H1 (cell line): ENCODE results near the gene KIAA0930. TPM values are rescaled to one million over a fixed set of nuclear protein-coding genes. Genes with fewer than 3 reads are reported as not detected.

Source experiments
- CTCF ChIA-PET: fragments of 300-600 bp; sonication (Branson Sonifier 250); formaldehyde crosslinking; loops from one replicate; lab custom pipeline; 2021; ENCODE audit not compliant: partially characterized antibody; lab: Charles Lee
- POLR2A ChIA-PET: fragments of 300-600 bp; sonication (Branson Sonifier 250); formaldehyde crosslinking; loops from one replicate; lab custom pipeline; 2021; ENCODE audit warnings: inconsistent platforms; ENCODE audit not compliant: partially characterized antibody; lab: Charles Lee
- DNase-seq, 2 experiments: peaks; one replicate each; pipeline versions ENCODE4 v3.0.0 to v3.0.0-alpha.2; 2010 to 2022; ENCODE audit warnings: low spot score in 2 of 2, low read depth in 1 of 2, mixed read lengths in 1 of 2
- FAIRE-seq: peaks from 2 replicates; lab custom pipeline; 2011; peaks lifted over from hg19 to GRCh38; lab: Jason Lieb, UNC
- H2AFZ ChIP-seq: 2 replicates; pipeline ENCODE4 v1.8.1; 2012; ENCODE audit warnings: low read length, inconsistent platforms
- H2AK5ac ChIP-seq: 2 replicates; pipeline ENCODE4 v1.6.1; 2013; ENCODE audit warnings: low read depth, low read length
- H2BK120ac ChIP-seq: replicated peaks from 2 replicates; pipeline ENCODE3; 2013; ENCODE audit warnings: low read depth, low read length, inconsistent platforms
- H2BK12ac ChIP-seq: 2 replicates; pipeline ENCODE4 v1.6.1; 2013; ENCODE audit warnings: low read depth, low read length
- H2BK15ac ChIP-seq: 2 replicates; pipeline ENCODE4 v1.6.1; 2013; ENCODE audit warnings: low read length
- H2BK20ac ChIP-seq: 2 replicates; pipeline ENCODE4 v1.6.1; 2013; ENCODE audit warnings: low read length
- H2BK5ac ChIP-seq: 2 replicates; pipeline ENCODE4 v1.6.1; 2013; ENCODE audit warnings: low read depth, low read length
- H3K14ac ChIP-seq: 2 replicates; pipeline ENCODE4 v1.6.1; 2013; ENCODE audit warnings: inconsistent platforms; ENCODE audit not compliant: insufficient read length
- H3K18ac ChIP-seq: 2 replicates; pipeline ENCODE4 v1.6.1; 2013; ENCODE audit warnings: low read length; ENCODE audit errors: extremely low read depth
- H3K23ac ChIP-seq: 2 replicates; pipeline ENCODE4 v1.6.1; 2013; ENCODE audit warnings: inconsistent platforms; ENCODE audit not compliant: insufficient read length
- H3K23me2 ChIP-seq: 2 replicates; pipeline ENCODE4 v1.6.1; 2013; ENCODE audit warnings: low read depth, low read length
- H3K27ac ChIP-seq: 2 replicates; pipeline ENCODE4 v1.6.1; 2011; ENCODE audit warnings: low read depth, low read length, inconsistent platforms
- H3K27me3 ChIP-seq, 4 experiments: replicated peaks in 1 of 4; 1 replicate in 1 of 4; 2 replicates in 3 of 4; pipeline versions ENCODE4 v1.6.1 to v1.8.1; 2011 to 2013; ENCODE audit warnings: low read length in 3 of 4, mild to moderate bottlenecking in 3 of 4, inconsistent platforms in 2 of 4, mixed read lengths in 2 of 4, moderate library complexity in 1 of 4; ENCODE audit not compliant: control insufficient read depth in 3 of 4, insufficient read depth in 3 of 4; ENCODE audit errors: extremely low read depth in 1 of 4
- H3K36me3 ChIP-seq, 4 experiments: 2 replicates each; pipeline versions ENCODE4 v1.6.1 to v1.8.1; 2011 to 2013; ENCODE audit warnings: mild to moderate bottlenecking in 4 of 4, low read length in 3 of 4, moderate library complexity in 2 of 4, control low read depth in 1 of 4, inconsistent platforms in 1 of 4; ENCODE audit not compliant: insufficient read depth in 4 of 4, control insufficient read depth in 2 of 4
- H3K4ac ChIP-seq: replicated peaks from 2 replicates; pipeline ENCODE3; 2013; ENCODE audit warnings: low read length, low read depth, mixed read lengths, inconsistent platforms; ENCODE audit not compliant: insufficient read length
- H3K4me1 ChIP-seq, 4 experiments: replicated peaks in 1 of 4; 1 replicate in 1 of 4; 2 replicates in 3 of 4; pipeline versions ENCODE4 v1.6.1 to v1.8.1; 2011 to 2013; ENCODE audit warnings: low read length in 3 of 4, inconsistent platforms in 2 of 4, mixed read lengths in 1 of 4; ENCODE audit not compliant: insufficient read depth in 4 of 4, control insufficient read depth in 3 of 4
- H3K4me2 ChIP-seq, 2 experiments: 2 replicates each; pipeline versions ENCODE4 v1.6.1 to v1.8.1; 2011 to 2013; ENCODE audit warnings: low read depth in 2 of 2, low read length in 2 of 2, control low read depth in 1 of 2, inconsistent platforms in 1 of 2, mild to moderate bottlenecking in 1 of 2; ENCODE audit not compliant: insufficient read depth in 1 of 2
- H3K4me3 ChIP-seq, 4 experiments: fragments of 200-600, 300-600 bp in 1 of 4; sonication (generic), shearing (Covaris generic), sonication (Bioruptor Twin) in 1 of 4; 2 replicates each; pipeline versions ENCODE4 v1.5.1 to v1.8.1; 2011 to 2016; ENCODE audit warnings: low read length in 4 of 4, low read depth in 3 of 4, control low read depth in 2 of 4, inconsistent platforms in 2 of 4, mild to moderate bottlenecking in 2 of 4, mixed read lengths in 1 of 4, moderate library complexity in 1 of 4; ENCODE audit not compliant: insufficient read depth in 2 of 4; ENCODE audit errors: extremely low read depth in 1 of 4
- H3K56ac ChIP-seq: replicated peaks from 2 replicates; pipeline ENCODE3; 2013; ENCODE audit warnings: low read depth, mild to moderate bottlenecking, mixed read lengths, low read length, inconsistent platforms; ENCODE audit not compliant: insufficient read length
- H3K79me1 ChIP-seq: 2 replicates; pipeline ENCODE4 v1.6.1; 2013; ENCODE audit warnings: low read depth, low read length, control low read depth
- H3K79me2 ChIP-seq, 2 experiments: 2 replicates each; pipeline versions ENCODE4 v1.6.1 to v1.8.1; 2012 to 2013; ENCODE audit warnings: low read length in 2 of 2, mild to moderate bottlenecking in 2 of 2, inconsistent platforms in 1 of 2; ENCODE audit not compliant: insufficient read depth in 2 of 2, control insufficient read depth in 1 of 2
- H3K9ac ChIP-seq, 4 experiments: replicated peaks in 1 of 4; 1 replicate in 1 of 4; 2 replicates in 3 of 4; pipeline versions ENCODE4 v1.6.1 to v1.8.1; 2011 to 2013; ENCODE audit warnings: low read depth in 3 of 4, low read length in 3 of 4, control low read depth in 2 of 4, mild to moderate bottlenecking in 2 of 4, moderate library complexity in 2 of 4, inconsistent platforms in 1 of 4; ENCODE audit errors: extremely low read depth in 1 of 4
- H3K9me3 ChIP-seq, 2 experiments: 2 replicates each; pipeline versions ENCODE4 v1.6.1 to v1.8.1; 2012 to 2013; ENCODE audit warnings: mild to moderate bottlenecking in 2 of 2, moderate library complexity in 2 of 2, control low read depth in 1 of 2, inconsistent platforms in 1 of 2, low read depth in 1 of 2, low read length in 1 of 2, mixed read lengths in 1 of 2; ENCODE audit not compliant: insufficient read depth in 2 of 2
- H4K20me1 ChIP-seq, 2 experiments: replicated peaks in 1 of 2; 2 replicates each; pipeline versions ENCODE3 to v1.8.1; 2011 to 2013; ENCODE audit warnings: inconsistent platforms in 2 of 2, low read length in 2 of 2, mild to moderate bottlenecking in 1 of 2; ENCODE audit not compliant: insufficient read depth in 2 of 2, control insufficient read depth in 1 of 2
- H4K5ac ChIP-seq: 2 replicates; pipeline ENCODE4 v1.6.1; 2013; ENCODE audit warnings: low read length, low read depth, mixed read lengths, inconsistent platforms; ENCODE audit not compliant: insufficient read length
- H4K8ac ChIP-seq: 2 replicates; pipeline ENCODE4 v1.8.0; 2013; ENCODE audit warnings: mild to moderate bottlenecking, moderate library complexity, low read length, inconsistent platforms; ENCODE audit not compliant: insufficient read depth; ENCODE audit errors: extremely low read depth
- H4K91ac ChIP-seq: replicated peaks from 2 replicates; pipeline ENCODE3; 2013; ENCODE audit warnings: low read length, mixed read lengths, inconsistent platforms; ENCODE audit not compliant: insufficient read length
- EGR1 ChIP-seq: IDR thresholded peaks from 2 replicates; pipeline ENCODE4 v1.6.1; 2011; ENCODE audit warnings: low read depth, low read length, borderline replicate concordance
- NANOG ChIP-seq: IDR thresholded peaks from 2 replicates; pipeline ENCODE4 v1.6.1; 2011; ENCODE audit warnings: low read length, low read depth, mild to moderate bottlenecking, inconsistent platforms; ENCODE audit not compliant: insufficient read depth, poor library complexity, severe bottlenecking
- NRF1 ChIP-seq: IDR thresholded peaks from 2 replicates; pipeline ENCODE4 v1.6.1; 2011; ENCODE audit warnings: mild to moderate bottlenecking, low read depth, low read length, improper control_type of control experiment
- TCF12 ChIP-seq: IDR thresholded peaks from 2 replicates; pipeline ENCODE4 v1.6.1; 2011; ENCODE audit warnings: low read depth, mild to moderate bottlenecking, low read length
- WGBS, 2 experiments: shearing (Covaris generic) in 1 of 2; methylation state at CpG; one replicate each; pipeline versions ENCODE4 v1.1.6 to v1.1.7; 2013 to 2015; ENCODE audit warnings: low lambda C conversion rate in 2 of 2, mixed read lengths in 2 of 2, inconsistent platforms in 1 of 2, low coverage in 1 of 2, missing lambda C conversion rate in 1 of 2; ENCODE audit not compliant: insufficient replicate concordance in 2 of 2, insufficient coverage in 1 of 2, insufficient read length in 1 of 2; ENCODE audit errors: extremely low coverage in 1 of 2, missing lambda C conversion rate in 1 of 2; 5-methylcytosine and 5-hydroxymethylcytosine counted together
- polyA plus RNA-seq, 7 experiments: library from polyadenylated mRNA; depleted of rRNA in 3 of 7; stranded (reverse) in 5 of 7; unstranded in 2 of 7; fragments of >200 nt in 5 of 7; fragments of 200-250 nt in 2 of 7; gene quantifications; 1 replicate in 5 of 7; 2 replicates in 1 of 7; 4 replicates in 1 of 7; pipeline versions ENCODE4 v1.2.1 to v1.2.3, GENCODE V29; 2011 to 2013; ENCODE audit warnings: missing spikeins in 2 of 7, mixed read lengths in 2 of 7
- total RNA-seq: library from RNA; stranded (reverse); fragmentation: NEBNext Ultra II Directional; extraction: Animal tissue kit (Norgen Biotek cat#: 25700); gene quantifications from 2 replicates; pipeline ENCODE4 v1.2.1, GENCODE V29; 2021

The KIAA0930 gene
- total and polyA plus RNA-seq, 2 of the 8 experiments (the other 6 are each of a cell fraction or from before 2014, with no cell fraction given): 61.9 to 66.1 TPM

- ChIA-PET CTCF (interaction anchor here (1.0 to 2.0 kb wide), 2 partner anchors 8 to 45 kb away, joined by 3 to 5 read pairs; no protein-coding TSS in a partner anchor), POLR2A (interaction anchor here (0.6 to 1.1 kb wide), 2 partner anchors 65 to 841 kb away, joined by 3 read pairs; no protein-coding TSS in a partner anchor)
- Histone ChIP-seq H3K23me2 (no peaks in the 10 kb centered on the region), H4K5ac (no peak overlapping the region), H2BK20ac (no peak overlapping the region), H3K4me2 (no peak overlapping the region), H4K8ac (no peak overlapping the region), H3K4me1 (no peaks in the 10 kb centered on the region), H2BK5ac (no peak overlapping the region), H3K36me3 (no peaks in the 10 kb centered on the region), H4K91ac (peak overlapping the region; percentile 54), H3K79me1 (no peaks in the 10 kb centered on the region), H3K27ac (no peak overlapping the region), H3K4ac (no peak overlapping the region), H2AK5ac (no peak overlapping the region), H2BK120ac (no peak overlapping the region), H2AFZ (no peak overlapping the region), H3K18ac (no peak overlapping the region), H3K56ac (no peak overlapping the region), H3K14ac (no peak overlapping the region), H2BK12ac (no peak overlapping the region), H3K27me3 (no peaks in the 10 kb centered on the region), H4K20me1 (no peaks in the 10 kb centered on the region), H3K9me3 (peaks cover 0 to 2% of the 10 kb centered on the region in 2 experiments; a peak in 1 of 4 replicates), H3K9ac (no peak overlapping the region), H3K4me3 (no peak overlapping the region), H2BK15ac (no peak overlapping the region), H3K23ac (no peak overlapping the region), H3K79me2 (no peaks in the 10 kb centered on the region)
- 95% methylated on average over 7 of the region's 7 CpGs; no CpG with 5 or more reads in 1 of the 2 experiments for WGBS, 2 experiments
- FAIRE-seq: no peak
- no peak for DNase-seq
- no peak for TF ChIP-seq NANOG
- no peak for TF ChIP-seq EGR1
- TF ChIP-seq NRF1: no peak
- TF ChIP-seq TCF12: no peak
These were observed 13.7 kb upstream of the KIAA0930 start for GRCh38 chr22:45254388-45254787.
